ENCODE measurements around the gene CPEB1. TPM values are rescaled to one million over a fixed set of nuclear protein-coding genes. Genes with fewer than 3 reads are reported as not detected.

The CPEB1 gene
- total RNA-seq, 4 donors from 2014 or later, result 0.13 to 4.0 (median 1.4) TPM

DNA sequence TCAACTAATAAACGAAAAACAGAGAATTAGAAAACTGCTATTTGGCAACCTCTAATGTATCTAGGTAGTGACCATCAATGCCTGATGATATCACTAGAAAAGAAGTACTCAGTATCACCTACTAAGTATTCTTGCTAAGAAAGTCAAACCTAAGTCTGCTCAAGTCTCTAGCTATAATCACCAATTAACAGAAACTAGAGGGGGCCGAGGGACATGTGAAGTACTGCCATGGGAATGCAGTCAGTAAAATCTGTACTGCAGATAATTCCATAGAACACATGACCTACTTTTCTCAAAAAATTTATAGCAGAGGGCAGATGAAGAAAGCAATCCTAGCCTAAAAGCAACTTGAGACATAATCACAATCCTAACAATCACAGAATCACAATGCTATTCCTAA, 51.4 kb downstream of the CPEB1 start:
- 56 to 62% methylated on average over 2 of the region's 2 CpGs for WGBS, 2 donors
- Histone ChIP-seq H3K4me3 (no peak overlapping the region), H3K27me3 (peaks cover 0 to 7% (median 0%) of the 10 kb centered on the region in 4 donors), H3K9me3 (no peaks in the 10 kb centered on the region), H3K4me1 (no peaks in the 10 kb centered on the region), H3K36me3 (no peaks in the 10 kb centered on the region), H3K27ac (no peak overlapping the region)
- intact Hi-C loops (cut with DNase I), result no loop called here
- TF ChIP-seq POLR2A (IDR thresholded peaks at IDR 0.05), result no peak
- TF ChIP-seq, protein P1, sequence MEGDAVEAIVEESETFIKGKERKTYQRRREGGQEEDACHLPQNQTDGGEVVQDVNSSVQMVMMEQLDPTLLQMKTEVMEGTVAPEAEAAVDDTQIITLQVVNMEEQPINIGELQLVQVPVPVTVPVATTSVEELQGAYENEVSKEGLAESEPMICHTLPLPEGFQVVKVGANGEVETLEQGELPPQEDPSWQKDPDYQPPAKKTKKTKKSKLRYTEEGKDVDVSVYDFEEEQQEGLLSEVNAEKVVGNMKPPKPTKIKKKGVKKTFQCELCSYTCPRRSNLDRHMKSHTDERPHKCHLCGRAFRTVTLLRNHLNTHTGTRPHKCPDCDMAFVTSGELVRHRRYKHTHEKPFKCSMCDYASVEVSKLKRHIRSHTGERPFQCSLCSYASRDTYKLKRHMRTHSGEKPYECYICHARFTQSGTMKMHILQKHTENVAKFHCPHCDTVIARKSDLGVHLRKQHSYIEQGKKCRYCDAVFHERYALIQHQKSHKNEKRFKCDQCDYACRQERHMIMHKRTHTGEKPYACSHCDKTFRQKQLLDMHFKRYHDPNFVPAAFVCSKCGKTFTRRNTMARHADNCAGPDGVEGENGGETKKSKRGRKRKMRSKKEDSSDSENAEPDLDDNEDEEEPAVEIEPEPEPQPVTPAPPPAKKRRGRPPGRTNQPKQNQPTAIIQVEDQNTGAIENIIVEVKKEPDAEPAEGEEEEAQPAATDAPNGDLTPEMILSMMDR (IDR thresholded peaks at IDR 0.05), result no peak
- DNase-seq, result no peak

DNA sequence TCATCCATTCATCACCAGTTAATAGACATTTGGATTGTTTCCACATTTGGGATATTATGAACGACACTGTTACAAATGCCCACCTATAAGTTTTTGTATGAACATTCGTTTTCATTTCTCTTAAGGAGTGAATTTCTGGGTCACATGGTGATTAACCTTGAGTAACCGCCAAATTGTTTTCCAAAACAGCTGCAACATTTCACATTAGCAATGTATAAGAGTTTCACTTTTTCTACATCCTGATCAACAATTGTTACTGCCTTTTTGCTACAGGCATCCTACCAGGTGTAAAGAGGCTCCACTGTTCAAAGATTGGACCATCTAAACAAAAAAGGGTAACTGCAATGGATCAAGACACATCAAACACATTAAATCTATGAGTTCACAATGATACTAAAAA, 52.0 kb downstream of the CPEB1 start:
- H3K27me3 ChIP-seq, result peaks cover 0 to 10% (median 0%) of the 10 kb centered on the region in 4 donors
- no peak overlapping the region for H3K27ac ChIP-seq
- no peaks in the 10 kb centered on the region for H3K36me3 ChIP-seq
- H3K4me1 ChIP-seq, result no peaks in the 10 kb centered on the region
- TF ChIP-seq POLR2A (IDR thresholded peaks at IDR 0.05), result no peak
- TF ChIP-seq, protein P1 (IDR thresholded peaks at IDR 0.05), result no peak
- no peak overlapping the region for H3K4me3 ChIP-seq
- no peaks in the 10 kb centered on the region for H3K9me3 ChIP-seq
- intact Hi-C loops (cut with DNase I), result no loop called here
- WGBS, 2 donors, result 45 to 61% methylated on average over 3 of the region's 3 CpGs
- DNase-seq, result no peak

DNA sequence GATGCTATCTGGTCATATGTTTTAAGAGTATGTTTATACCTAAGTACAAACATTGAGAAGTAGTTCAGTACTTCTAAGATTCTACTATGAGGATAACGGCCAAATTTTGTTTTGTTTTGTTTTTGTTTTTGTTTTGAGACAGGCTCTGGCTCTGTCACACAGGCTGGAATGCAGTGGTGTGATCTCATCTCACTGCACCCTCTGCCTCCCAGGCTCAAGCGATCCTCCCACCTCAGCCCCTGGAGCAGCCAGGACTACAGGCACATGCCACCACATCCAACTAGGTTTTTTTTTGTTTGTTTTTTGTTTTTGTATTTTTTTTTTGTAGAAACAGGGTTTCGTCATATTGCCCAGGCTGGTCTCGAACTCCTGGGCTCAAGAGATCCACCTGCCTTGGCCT, 59.4 kb downstream of the CPEB1 start:
- H3K9me3 ChIP-seq, result no peaks in the 10 kb centered on the region
- WGBS, 2 donors, result 62 to 73% methylated on average over 4 of the region's 4 CpGs
- intact Hi-C loops (cut with DNase I), result no loop called here
- H3K27ac ChIP-seq, result no peak overlapping the region
- no peaks in the 10 kb centered on the region for H3K36me3 ChIP-seq
- peaks cover 0 to 22% (median 0%) of the 10 kb centered on the region in 4 donors for H3K27me3 ChIP-seq
- no peak for DNase-seq
- no peak overlapping the region for H3K4me3 ChIP-seq
- TF ChIP-seq POLR2A (IDR thresholded peaks at IDR 0.05), result no peak
- TF ChIP-seq, protein P1 (IDR thresholded peaks at IDR 0.05), result no peak
- H3K4me1 ChIP-seq, result no peaks in the 10 kb centered on the region

GRCh38 chr15:82585072-82585471, 62.1 kb downstream of the CPEB1 start:
- H3K27ac ChIP-seq, result no peak overlapping the region
- intact Hi-C loops (cut with DNase I), result no loop called here
- no peak for DNase-seq
- H3K4me3 ChIP-seq, result no peak overlapping the region
- H3K9me3 ChIP-seq, result no peaks in the 10 kb centered on the region
- no peaks in the 10 kb centered on the region for H3K4me1 ChIP-seq
- no peak for TF ChIP-seq POLR2A (IDR thresholded peaks at IDR 0.05)
- TF ChIP-seq, protein P1 (IDR thresholded peaks at IDR 0.05), result no peak
- no peaks in the 10 kb centered on the region for H3K36me3 ChIP-seq
- H3K27me3 ChIP-seq, result peaks cover 0 to 12% (median 0%) of the 10 kb centered on the region in 4 donors
- 51 to 53% methylated on average over 3 of the region's 3 CpGs for WGBS, 2 donors

GRCh38 chr15:82580713-82581112, 66.5 kb downstream of the CPEB1 start:
- Histone ChIP-seq H3K9me3 (no peaks in the 10 kb centered on the region), H3K4me1 (no peaks in the 10 kb centered on the region), H3K36me3 (no peaks in the 10 kb centered on the region), H3K4me3 (no peak overlapping the region), H3K27ac (no peak overlapping the region), H3K27me3 (peaks cover 0 to 5% (median 0%) of the 10 kb centered on the region in 4 donors)
- 64 to 76% methylated on average over 2 of the region's 2 CpGs for WGBS, 2 donors
- DNase-seq, result no peak
- intact Hi-C loops (cut with DNase I), result no loop called here
- TF ChIP-seq, protein P1 (IDR thresholded peaks at IDR 0.05), result no peak
- no peak for TF ChIP-seq POLR2A (IDR thresholded peaks at IDR 0.05)

All from esophagus squamous epithelium (tissue), 5 donors.